Activated CD4-positive, alpha-beta T cell treated with anti-CD3 and anti-CD28 coated beads, Interleukin-2, amount 50 U/mL, for 4 hours (primary cell): ENCODE measurements around the gene MID1IP1.

Experiments used
- DNase-seq, 2 experiments: peaks; one replicate each; pipeline ENCODE4 v3.0.0-alpha.2; 2020

MID1IP1 gene

DNA sequence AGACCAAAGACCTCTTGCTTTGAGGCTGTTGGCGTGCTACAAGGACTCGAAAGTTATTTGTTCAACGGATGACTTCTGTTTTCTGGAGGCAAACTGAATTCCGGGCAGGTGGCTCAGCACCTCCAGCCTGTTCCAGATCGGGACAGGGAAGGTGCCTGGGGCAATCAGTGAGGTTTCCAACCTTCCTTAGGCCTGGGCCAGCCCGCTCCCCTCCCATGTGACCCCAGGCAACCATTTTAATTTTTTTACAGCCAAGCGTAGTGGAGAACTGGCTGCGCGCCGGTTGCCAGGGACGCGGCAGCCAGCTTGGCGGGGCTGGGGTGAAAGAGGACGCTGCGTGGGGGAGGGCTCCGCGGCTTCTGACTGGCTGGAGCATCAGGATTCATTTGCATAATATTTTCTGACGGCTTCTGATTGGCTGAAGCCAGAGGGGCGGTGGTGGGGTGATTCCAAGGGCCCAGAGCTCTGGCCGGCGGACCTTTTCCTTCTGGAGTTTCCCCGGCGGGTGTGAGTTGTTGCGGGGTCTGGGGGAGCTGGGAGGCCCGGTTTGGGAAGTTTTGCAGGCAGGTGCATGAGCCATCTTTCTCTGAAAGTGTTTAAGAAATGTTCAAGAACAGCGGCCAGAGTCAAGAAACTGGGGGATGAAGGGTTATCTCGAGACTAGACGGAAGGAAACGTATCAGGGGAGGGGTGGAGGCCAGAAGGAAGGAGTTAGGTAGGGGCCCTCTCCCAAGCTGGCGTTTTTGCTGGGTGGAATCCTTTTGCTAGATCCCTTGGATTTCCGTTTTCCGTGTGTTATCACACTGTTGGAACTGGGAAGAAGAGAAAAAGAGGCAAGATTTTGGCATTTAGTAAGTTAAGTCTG lies at the start of gene MID1IP1:
TSS of gene MID1IP1 (plus strand) at position 479 of the 865 bp plus-strand sequence. CDS start 3,488 bp downstream, outside the sequence.
- DNase-seq: peak; percentile 60 to 61

DNA sequence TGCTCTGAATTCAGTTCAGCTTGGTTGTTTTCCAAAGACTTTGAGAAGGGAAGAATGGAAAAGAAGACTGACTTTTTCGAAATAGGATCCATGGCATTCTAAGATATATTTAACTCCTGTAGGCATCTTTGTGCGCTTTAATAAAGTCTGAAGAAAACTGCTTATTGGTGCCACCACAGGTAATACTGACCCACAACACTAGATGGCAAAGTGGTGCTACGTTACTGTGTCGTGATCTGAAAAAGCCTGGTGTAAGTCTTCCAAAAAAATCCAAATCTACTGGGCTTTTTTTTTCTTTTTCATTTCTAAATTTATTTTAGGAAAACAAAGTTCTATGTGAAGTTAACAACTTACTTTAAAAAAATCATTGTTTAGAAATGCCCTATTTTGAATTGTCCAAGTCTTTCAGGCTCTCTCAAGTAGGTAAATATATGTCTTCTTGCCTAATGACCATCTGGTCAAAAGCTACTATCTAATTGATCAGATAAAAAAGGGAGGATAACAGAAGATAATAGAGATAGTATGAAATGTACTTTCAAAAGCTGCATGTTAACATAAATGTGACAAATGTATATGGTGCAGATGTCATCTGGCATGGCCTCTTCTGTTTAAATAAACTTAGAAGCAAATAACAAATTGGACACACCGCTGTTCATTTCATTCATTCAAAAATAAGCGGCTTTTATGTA lies 47.0 kb upstream of the MID1IP1 start:
- DNase-seq: peak; percentile 3 to 6

DNA sequence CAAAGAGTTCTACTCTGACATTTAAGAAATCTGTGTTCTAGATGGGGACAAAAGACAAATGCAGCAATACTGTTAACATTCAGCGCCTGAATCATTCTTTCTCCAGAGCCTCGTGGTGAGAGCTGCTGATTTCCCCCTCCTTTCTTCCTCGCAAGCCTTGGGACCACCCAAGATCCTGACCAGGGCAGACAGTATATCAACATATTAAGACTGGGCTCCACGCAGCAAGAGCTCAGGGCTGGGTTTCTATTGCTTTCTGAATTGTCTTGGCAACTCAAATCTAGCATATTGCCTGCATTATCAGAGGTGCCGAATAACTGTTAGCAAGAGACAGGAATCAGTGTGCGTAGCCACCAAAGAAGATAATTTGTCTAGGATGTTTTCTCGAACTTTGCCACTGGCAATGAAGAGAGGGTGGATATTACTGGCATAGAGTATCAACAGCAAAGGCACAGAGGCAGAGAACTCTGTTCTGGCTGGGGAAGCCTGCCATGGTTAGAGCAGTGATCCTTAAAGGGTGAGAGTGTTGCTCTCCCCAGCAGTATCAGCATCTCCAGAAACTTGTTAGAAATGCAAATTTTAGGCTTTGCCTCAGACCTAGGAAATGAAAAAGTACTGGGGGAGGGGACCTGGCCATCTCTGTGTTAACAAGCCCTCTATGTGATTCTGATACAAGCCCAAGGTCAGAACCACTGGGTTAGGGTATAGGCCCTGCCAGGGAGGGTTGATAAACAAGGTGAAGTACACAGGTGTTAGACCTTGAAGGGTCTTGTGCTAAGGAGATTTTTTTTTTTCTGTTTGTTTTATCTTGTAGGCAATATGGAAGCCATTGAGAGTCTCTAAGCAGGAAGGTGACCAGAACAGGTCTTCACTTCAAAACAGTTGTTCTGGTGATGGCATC lies 46.2 kb upstream of the MID1IP1 start:
- no peak for DNase-seq

- no peak for DNase-seq
Observed at GRCh38 chrX:38760883-38761282, 40.4 kb upstream of the MID1IP1 start.

GRCh38 chrX:38768079-38768478 lies 33.2 kb upstream of the MID1IP1 start:
- DNase-seq: no peak

GRCh38 chrX:38770152-38770551 lies 31.1 kb upstream of the MID1IP1 start:
- no peak for DNase-seq

GRCh38 chrX:38774249-38774648 lies 27.0 kb upstream of the MID1IP1 start:
- DNase-seq: no peak

DNA sequence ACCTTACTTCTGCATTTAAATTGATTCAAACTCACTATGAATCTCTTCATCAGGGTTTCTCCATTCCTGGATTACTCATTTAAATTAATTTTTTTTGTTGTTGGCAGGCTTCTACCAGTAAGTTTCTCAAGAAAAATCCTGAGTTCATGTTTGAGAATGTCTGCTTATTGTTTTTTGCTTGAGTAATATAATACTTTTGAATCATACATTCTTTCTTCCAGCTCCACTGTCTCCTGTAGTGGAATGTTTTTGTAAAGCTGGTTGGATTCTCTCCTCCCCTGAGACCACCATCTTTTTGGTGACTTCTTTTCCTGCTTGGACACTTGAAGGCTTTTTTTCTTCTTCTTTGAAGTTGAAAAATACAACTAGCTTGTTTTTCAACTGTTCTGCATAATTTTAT lies 4.3 kb upstream of the MID1IP1 start:
- DNase-seq: no peak

DNA sequence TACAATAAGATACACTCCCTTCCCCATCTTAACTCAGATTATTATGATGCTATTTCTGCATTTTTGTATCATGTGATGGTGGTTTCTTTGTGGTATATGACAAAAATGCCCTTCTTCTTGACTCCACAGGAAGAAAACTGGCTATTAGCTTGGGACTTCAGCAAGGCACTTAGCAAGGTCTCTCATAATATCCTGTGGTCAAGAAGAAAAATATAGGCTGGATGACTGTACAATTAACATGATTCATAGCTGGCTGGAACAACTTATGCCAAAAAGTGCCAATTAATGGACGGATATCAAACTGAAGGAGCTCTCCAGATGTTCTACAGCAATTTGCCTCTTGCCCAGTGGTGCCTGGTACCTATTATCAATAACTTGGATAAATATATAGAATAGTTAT lies 2.3 kb upstream of the MID1IP1 start:
- no peak for DNase-seq

GRCh38 chrX:38799995-38800580 lies 1.2 kb upstream of the MID1IP1 start:
- peak in 1 of 2 experiments; percentile 4 for DNase-seq

DNA sequence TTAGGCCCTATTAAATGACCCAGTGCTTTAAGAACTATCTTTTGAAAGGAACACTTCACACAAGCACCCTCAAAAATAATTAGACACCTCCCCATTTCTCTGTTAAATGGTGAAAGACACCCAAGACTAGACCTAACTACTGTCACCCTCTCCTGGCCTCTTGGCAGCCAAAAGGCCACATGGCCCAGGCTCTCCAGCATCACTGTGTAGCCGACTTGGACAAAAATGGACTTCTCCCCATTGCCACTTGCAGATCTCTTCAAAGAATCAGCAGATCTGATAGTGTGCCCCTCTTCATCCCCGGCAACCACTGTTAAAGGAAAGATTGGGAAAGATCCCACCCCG lies 2.0 kb downstream of the MID1IP1 start:
- DNase-seq: no peak

DNA sequence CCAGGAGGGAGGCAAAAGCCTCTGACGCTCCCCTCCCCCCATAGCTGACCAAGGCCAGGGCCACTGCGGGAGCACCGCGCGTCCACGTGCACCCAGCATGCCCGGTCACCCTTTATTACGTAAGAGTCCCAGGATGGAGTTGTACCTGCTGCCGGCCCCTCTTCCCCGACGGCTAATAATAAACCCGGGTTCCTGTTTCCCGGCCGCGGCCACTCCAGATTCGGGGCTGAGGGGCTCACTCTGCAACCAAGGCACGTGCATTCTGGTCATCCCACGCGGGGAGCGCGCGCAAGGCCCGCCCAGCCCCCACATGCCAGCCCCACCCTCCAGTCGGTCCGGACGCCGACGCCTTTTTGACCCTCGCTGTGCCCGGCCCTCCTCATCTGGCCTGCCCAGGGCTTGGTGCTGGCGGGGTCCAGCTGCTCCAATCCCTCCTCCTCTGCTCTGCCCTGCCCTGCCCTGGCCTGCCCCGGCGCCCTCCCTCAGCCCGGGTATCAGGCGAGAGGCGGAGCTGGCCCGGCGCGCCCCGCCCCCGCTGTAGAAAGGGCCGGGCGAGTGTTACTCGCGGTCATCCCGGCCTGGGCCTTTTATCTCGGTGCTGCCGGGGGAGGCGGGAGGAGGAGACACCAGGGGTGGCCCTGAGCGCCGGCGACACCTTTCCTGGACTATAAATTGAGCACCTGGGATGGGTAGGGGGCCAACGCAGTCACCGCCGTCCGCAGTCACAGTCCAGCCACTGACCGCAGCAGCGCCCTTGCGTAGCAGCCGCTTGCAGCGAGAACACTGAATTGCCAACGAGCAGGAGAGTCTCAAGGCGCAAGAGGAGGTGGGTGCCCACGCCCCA lies 2.6 kb downstream of the MID1IP1 start:
- DNase-seq: peak; percentile 20 to 32

DNA sequence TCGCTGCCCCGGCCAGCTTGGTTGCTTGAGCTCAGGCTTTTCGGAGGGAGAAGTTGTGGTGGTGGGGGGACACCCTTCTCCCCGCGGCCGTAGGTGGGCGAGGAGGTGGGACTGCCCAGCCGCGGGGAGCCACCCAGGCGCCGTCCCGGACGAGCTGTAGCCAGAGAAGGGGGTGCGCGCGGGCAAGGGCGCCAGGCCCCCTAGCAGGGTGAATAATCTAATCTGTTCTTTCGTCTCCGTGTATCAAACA lies 3.1 kb downstream of the MID1IP1 start:
- DNase-seq: no peak

- DNase-seq: peak in 1 of 2 experiments; percentile 17
Observed at GRCh38 chrX:38804682-38805431, 3.6 kb downstream of the MID1IP1 start.

DNA sequence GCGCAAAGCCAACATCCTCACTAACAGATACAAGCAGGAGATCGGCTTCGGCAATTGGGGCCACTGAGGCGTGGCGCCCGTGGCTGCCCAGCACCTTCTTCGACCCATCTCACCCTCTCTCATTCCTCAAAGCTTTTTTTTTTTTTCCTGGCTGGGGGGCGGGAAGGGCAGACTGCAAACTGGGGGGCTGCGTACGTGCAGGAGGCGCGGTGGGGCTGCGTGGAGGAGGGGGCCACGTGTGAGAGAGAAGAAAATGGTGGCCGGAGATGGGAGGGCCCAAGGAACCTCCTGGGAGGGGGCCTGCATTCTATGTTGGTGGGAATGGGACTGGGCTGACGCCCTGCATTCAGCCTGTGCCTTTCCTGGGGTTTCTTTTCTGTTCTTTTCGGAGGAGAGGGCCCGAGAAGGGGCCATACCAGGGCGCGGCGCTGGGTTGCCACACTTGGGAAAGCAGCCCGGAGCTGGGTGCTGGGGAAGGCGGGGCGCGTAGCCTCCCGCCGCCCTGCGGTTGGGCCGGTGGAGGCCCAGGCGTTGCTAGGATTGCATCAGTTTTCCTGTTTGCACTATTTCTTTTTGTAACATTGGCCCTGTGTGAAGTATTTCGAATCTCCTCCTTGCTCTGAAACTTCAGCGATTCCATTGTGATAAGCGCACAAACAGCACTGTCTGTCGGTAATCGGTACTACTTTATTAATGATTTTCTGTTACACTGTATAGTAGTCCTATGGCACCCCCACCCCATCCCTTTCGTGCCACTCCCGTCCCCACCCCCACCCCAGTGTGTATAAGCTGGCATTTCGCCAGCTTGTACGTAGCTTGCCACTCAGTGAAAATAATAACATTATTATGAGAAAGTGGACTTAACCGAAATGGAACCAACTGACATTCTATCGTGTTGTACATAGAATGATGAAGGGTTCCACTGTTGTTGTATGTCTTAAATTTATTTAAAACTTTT lies 4.5 kb downstream of the MID1IP1 start:
- DNase-seq: peak; percentile 40 to 44

- no peak for DNase-seq
Observed at GRCh38 chrX:38806875-38807621, 5.8 kb downstream of the MID1IP1 start.

GRCh38 chrX:38807873-38808272 lies 6.6 kb downstream of the MID1IP1 start:
- no peak for DNase-seq

GRCh38 chrX:38811515-38812243 lies 10.4 kb downstream of the MID1IP1 start:
- DNase-seq: no peak

- no peak for DNase-seq
Observed at GRCh38 chrX:38816155-38816554, 14.9 kb downstream of the MID1IP1 start.
